Mesenchymal stem cell (in vitro differentiated cells and primary cell): Measurements from ENCODE around the gene ABCC6.
"Not testable (repeated sequence)": the region's sequence is repeated elsewhere in the genome, so short reads cannot be mapped to it uniquely, and the experiment has no call there.

Source experiments
- DNase-seq: peaks from one replicate; pipeline ENCODE4 v3.0.0-alpha.2; 2013
- H2AFZ ChIP-seq: one replicate; pipeline ENCODE4 v1.6.1; 2013; ENCODE audit warnings: low read depth, mild to moderate bottlenecking, control low read depth, inconsistent platforms, low read length, moderate library complexity
- H2AK5ac ChIP-seq: 2 replicates; pipeline ENCODE4 v1.6.1; 2013; ENCODE audit warnings: low read length, moderate library complexity, mild to moderate bottlenecking, inconsistent platforms; ENCODE audit not compliant: severe bottlenecking
- H2BK120ac ChIP-seq: one replicate; pipeline ENCODE4 v1.6.1; 2013; ENCODE audit warnings: low read depth, mild to moderate bottlenecking, inconsistent platforms, low read length, moderate library complexity
- H2BK12ac ChIP-seq, 2 experiments: one replicate each; pipeline ENCODE4 v1.6.1; 2013; ENCODE audit warnings: inconsistent platforms in 2 of 2, low read length in 2 of 2, mild to moderate bottlenecking in 2 of 2, moderate library complexity in 2 of 2, control low read depth in 1 of 2
- H2BK15ac ChIP-seq: one replicate; pipeline ENCODE4 v1.6.1; 2013; ENCODE audit warnings: mild to moderate bottlenecking, low read depth, inconsistent platforms; ENCODE audit not compliant: poor library complexity, severe bottlenecking
- H2BK5ac ChIP-seq: 2 replicates; pipeline ENCODE4 v1.6.1; 2013; ENCODE audit warnings: low read depth, mild to moderate bottlenecking, low read length, control low read depth, inconsistent platforms; ENCODE audit not compliant: poor library complexity, severe bottlenecking
- H3K14ac ChIP-seq, 2 experiments: one replicate each; pipeline ENCODE4 v1.6.1; 2013; ENCODE audit warnings: inconsistent platforms in 2 of 2, low read length in 2 of 2, control low read depth in 1 of 2, mild to moderate bottlenecking in 1 of 2, moderate library complexity in 1 of 2
- H3K18ac ChIP-seq, 2 experiments: one replicate each; pipeline ENCODE4 v1.6.1; 2013; ENCODE audit warnings: inconsistent platforms in 2 of 2, low read length in 2 of 2, control low read depth in 1 of 2, low read depth in 1 of 2, mild to moderate bottlenecking in 1 of 2
- H3K23ac ChIP-seq, 2 experiments: one replicate each; pipeline ENCODE4 v1.6.1; 2013; ENCODE audit warnings: inconsistent platforms in 2 of 2, low read length in 2 of 2, mild to moderate bottlenecking in 2 of 2, moderate library complexity in 2 of 2, control low read depth in 1 of 2
- H3K27ac ChIP-seq: 2 replicates; pipeline ENCODE4 v1.5.1; 2013; ENCODE audit warnings: mild to moderate bottlenecking, moderate library complexity, low read length, control low read depth, inconsistent platforms; ENCODE audit not compliant: poor library complexity, severe bottlenecking
- H3K27me3 ChIP-seq, 2 experiments: 2 replicates each; pipeline versions ENCODE4 v1.6.1 to v1.7.0; 2013; ENCODE audit warnings: low read length in 2 of 2, mild to moderate bottlenecking in 2 of 2, moderate library complexity in 2 of 2, control low read depth in 1 of 2, inconsistent platforms in 1 of 2; ENCODE audit not compliant: control insufficient read depth in 1 of 2, insufficient read depth in 1 of 2
- H3K36me3 ChIP-seq, 2 experiments: 2 replicates each; pipeline versions ENCODE4 v1.6.1 to v1.7.0; 2013; ENCODE audit warnings: low read length in 2 of 2, control low read depth in 1 of 2, inconsistent platforms in 1 of 2, low read depth in 1 of 2, mild to moderate bottlenecking in 1 of 2; ENCODE audit not compliant: insufficient read depth in 2 of 2, control insufficient read depth in 1 of 2
- H3K4ac ChIP-seq, 2 experiments: one replicate each; pipeline ENCODE4 v1.6.1; 2013; ENCODE audit warnings: inconsistent platforms in 2 of 2, low read length in 2 of 2, mild to moderate bottlenecking in 2 of 2, moderate library complexity in 2 of 2, control low read depth in 1 of 2, low read depth in 1 of 2
- H3K4me1 ChIP-seq: 2 replicates; pipeline ENCODE4 v1.6.1; 2013; ENCODE audit warnings: low read depth, low read length, control low read depth; ENCODE audit not compliant: control insufficient read depth, insufficient read depth
- H3K4me2 ChIP-seq: 2 replicates; pipeline ENCODE4 v1.6.1; 2013; ENCODE audit warnings: low read length, mild to moderate bottlenecking, inconsistent platforms; ENCODE audit not compliant: poor library complexity, severe bottlenecking
- H3K4me3 ChIP-seq, 2 experiments: 2 replicates each; pipeline versions ENCODE4 v1.5.1 to v1.7.0; 2013; ENCODE audit warnings: low read length in 2 of 2, mild to moderate bottlenecking in 2 of 2, control low read depth in 1 of 2, low read depth in 1 of 2; ENCODE audit not compliant: insufficient read depth in 1 of 2
- H3K79me1 ChIP-seq: replicated peaks from 2 replicates; pipeline ENCODE4 v1.6.1; 2013; ENCODE audit warnings: mild to moderate bottlenecking, control low read depth, low read length, inconsistent platforms; ENCODE audit not compliant: poor library complexity, severe bottlenecking
- H3K9ac ChIP-seq: 2 replicates; pipeline ENCODE4 v1.7.0; 2013; ENCODE audit warnings: mild to moderate bottlenecking, low read length, moderate library complexity
- H3K9me3 ChIP-seq: 2 replicates; pipeline ENCODE4 v1.7.0; 2013; ENCODE audit warnings: mild to moderate bottlenecking, low read length; ENCODE audit not compliant: control insufficient read depth
- H4K8ac ChIP-seq: one replicate; pipeline ENCODE4 v1.6.1; 2013; ENCODE audit warnings: inconsistent platforms, mild to moderate bottlenecking, low read length, moderate library complexity
- H4K91ac ChIP-seq: one replicate; pipeline ENCODE4 v1.6.1; 2013; ENCODE audit warnings: mild to moderate bottlenecking, low read length, inconsistent platforms
- WGBS: methylation state at CpG from one replicate; pipeline ENCODE4 v1.1.7; 2013; ENCODE audit warnings: mixed read lengths; 5-methylcytosine and 5-hydroxymethylcytosine counted together

The ABCC6 gene

DNA sequence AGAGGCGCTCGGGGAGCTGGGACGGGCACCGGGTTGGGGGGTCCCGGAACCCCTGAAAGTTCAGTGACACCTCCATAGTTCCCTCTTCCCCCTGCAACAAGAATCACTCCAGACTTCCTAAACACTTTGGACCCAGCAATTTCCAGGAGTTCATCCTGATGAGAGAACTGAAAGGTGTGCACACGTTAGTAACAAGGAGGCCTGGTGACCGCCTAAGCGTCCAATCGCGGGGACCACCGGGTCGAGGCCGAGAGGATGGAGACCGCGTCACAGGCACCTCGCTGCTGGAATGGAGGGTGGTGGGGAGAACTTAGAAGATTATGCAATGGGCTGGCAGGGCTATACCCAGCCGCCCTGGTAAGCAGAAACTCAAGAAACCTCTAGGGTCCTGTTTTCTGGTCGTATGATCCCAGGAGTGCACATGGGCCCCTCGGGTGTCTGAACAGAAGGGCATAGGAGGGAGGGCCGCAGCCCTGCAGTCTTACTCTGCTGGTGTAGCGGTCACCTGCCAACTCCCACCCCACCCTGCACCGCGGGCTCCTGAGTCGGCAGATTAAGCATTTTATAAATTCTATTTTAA, 458 bp upstream of the ABCC6 start:
- not testable (repeated sequence) for H3K79me1 ChIP-seq, H3K9me3 ChIP-seq, H2AK5ac ChIP-seq, H2BK120ac ChIP-seq, H3K4me1 ChIP-seq, H4K91ac ChIP-seq, H3K14ac ChIP-seq, H3K23ac ChIP-seq, H3K36me3 ChIP-seq, DNase-seq, H2BK12ac ChIP-seq, H3K4ac ChIP-seq, H3K9ac ChIP-seq, H3K27ac ChIP-seq, H3K4me2 ChIP-seq, H3K4me3 ChIP-seq, H3K18ac ChIP-seq, H2BK15ac ChIP-seq, H2AFZ ChIP-seq, H2BK5ac ChIP-seq, H3K27me3 ChIP-seq, H4K8ac ChIP-seq
- WGBS: no CpG with 5 or more reads among the region's 24 CpGs

DNA sequence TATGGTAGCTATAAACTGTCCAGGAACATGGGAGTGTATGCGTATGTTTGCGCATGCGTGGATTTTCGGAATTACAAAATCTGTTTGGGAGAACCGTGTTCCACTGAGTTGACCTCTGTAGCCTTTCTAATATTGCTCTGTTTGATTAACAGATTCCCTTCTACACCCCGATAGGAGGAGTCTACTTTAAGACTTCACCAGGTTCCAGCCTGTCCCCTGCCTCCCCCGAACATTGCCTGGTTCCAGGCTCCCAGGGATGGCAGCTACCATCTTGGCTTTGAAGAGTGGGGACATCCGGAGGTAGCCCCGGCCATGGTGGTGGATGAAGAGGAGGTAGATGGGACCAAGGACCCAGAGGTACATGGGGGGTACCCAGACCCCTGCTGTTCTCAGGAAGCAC, 1.9 kb downstream of the ABCC6 start:
- not testable (repeated sequence) for H2BK12ac ChIP-seq, H2AFZ ChIP-seq, H3K23ac ChIP-seq, H2BK15ac ChIP-seq, H4K8ac ChIP-seq, H2AK5ac ChIP-seq, H3K27ac ChIP-seq, H3K9me3 ChIP-seq, H2BK120ac ChIP-seq, H3K4me2 ChIP-seq, DNase-seq, H3K18ac ChIP-seq, H2BK5ac ChIP-seq, H3K14ac ChIP-seq, H4K91ac ChIP-seq, H3K79me1 ChIP-seq, H3K4ac ChIP-seq, H3K9ac ChIP-seq, H3K4me3 ChIP-seq, H3K36me3 ChIP-seq, H3K27me3 ChIP-seq, H3K4me1 ChIP-seq
- 100% methylated on average over 1 of the region's 9 CpGs for WGBS

DNA sequence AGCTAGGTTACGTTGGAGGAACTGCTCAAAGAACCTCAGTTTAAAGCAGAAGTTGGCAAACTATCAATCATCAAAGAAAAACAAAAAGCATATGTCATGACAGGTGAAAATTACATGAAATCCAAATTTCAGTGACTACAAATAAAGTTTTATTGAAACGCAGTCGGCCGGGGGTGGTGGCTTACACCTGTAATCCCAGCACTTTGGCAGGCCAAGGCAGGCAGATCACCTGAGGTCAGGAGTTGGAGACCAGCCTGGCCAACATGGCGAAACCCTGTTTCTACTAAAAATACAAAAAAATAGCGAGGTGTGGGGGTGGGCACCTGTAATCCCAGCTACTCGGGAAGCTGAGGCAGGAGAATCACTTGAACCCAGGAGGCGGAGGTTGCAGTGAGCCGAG, 2.8 kb downstream of the ABCC6 start:
- not testable (repeated sequence) for H3K4me3 ChIP-seq, H3K79me1 ChIP-seq, H3K4ac ChIP-seq, DNase-seq, H2AK5ac ChIP-seq, H3K14ac ChIP-seq, H4K91ac ChIP-seq, H2BK12ac ChIP-seq, H3K27me3 ChIP-seq, H4K8ac ChIP-seq, H2BK120ac ChIP-seq, H2BK15ac ChIP-seq, H3K23ac ChIP-seq, H2BK5ac ChIP-seq, H3K18ac ChIP-seq, H2AFZ ChIP-seq, H3K27ac ChIP-seq, H3K9ac ChIP-seq, H3K9me3 ChIP-seq, H3K36me3 ChIP-seq, H3K4me1 ChIP-seq, H3K4me2 ChIP-seq
- WGBS: 100% methylated on average over 3 of the region's 9 CpGs

DNA sequence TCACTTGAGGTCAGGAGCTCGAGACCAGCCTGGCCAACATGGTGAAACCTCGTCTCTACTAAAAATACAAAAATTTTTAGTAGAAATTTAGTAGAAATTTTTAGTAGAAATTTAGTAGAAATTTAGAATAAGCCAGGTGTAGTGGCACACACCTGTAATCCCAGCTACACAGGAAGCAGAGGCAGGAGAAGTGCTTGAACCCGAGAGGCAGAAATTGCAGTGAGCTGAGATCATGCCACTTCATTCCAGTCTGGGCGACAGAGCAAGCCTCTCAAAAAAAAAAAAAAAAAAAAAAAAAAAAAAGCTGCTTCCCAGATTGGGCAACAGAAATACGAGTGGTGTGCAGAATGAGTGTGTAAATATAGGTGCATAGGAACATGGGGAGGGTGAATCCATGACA, 4.5 kb downstream of the ABCC6 start:
- not testable (repeated sequence) for H3K4ac ChIP-seq, H3K27me3 ChIP-seq, H3K18ac ChIP-seq, H2BK5ac ChIP-seq, H4K8ac ChIP-seq, H2BK15ac ChIP-seq, H3K4me3 ChIP-seq, H2BK12ac ChIP-seq, H2AFZ ChIP-seq, H3K9me3 ChIP-seq, H3K23ac ChIP-seq, H3K4me2 ChIP-seq, DNase-seq, H4K91ac ChIP-seq, H3K4me1 ChIP-seq, H3K36me3 ChIP-seq, H3K79me1 ChIP-seq, H2AK5ac ChIP-seq, H3K27ac ChIP-seq, H3K9ac ChIP-seq, H3K14ac ChIP-seq, H2BK120ac ChIP-seq
- WGBS: no CpG with 5 or more reads among the region's 5 CpGs
